ENCODE measurements around the gene GSX2. TPM values are rescaled to one million over a fixed set of nuclear protein-coding genes. Genes with fewer than 3 reads are reported as not detected.

The GSX2 gene
- total and polyA plus RNA-seq, 5 donors, result not detected

GRCh38 chr4:54063229-54063628, 36.7 kb upstream of the GSX2 start:
- H3K9me3 ChIP-seq (ENCODE audit: control insufficient read depth, low read length), result no peaks in the 10 kb centered on the region
- peak overlapping the region; percentile 93 for H3K4me3 ChIP-seq (ENCODE audit: low read length)
- ATAC-seq (no peak), DNase-seq (no peak)
- no peak overlapping the region for H3K27ac ChIP-seq (ENCODE audit: low read length)
- WGBS, result under 1% methylated on average over 4 of the region's 4 CpGs
- H3K4me1 ChIP-seq (ENCODE audit: control insufficient read depth, insufficient read depth, low read length), result peaks cover 6% of the 10 kb centered on the region
- intact Hi-C loops (cut with DNase I), result loop anchor here in 1 of 4 donors (10.0 kb wide), 2 partner anchors 128 to 152 kb away; no protein-coding TSS in a partner anchor
- H3K27me3 ChIP-seq (ENCODE audit: control insufficient read depth, insufficient read depth), result no peaks in the 10 kb centered on the region

GRCh38 chr4:54063737-54064316, 36.1 kb upstream of the GSX2 start:
- Histone ChIP-seq H3K4me3 (ENCODE audit: low read length) (peak overlapping the region; percentile 93), H3K27me3 (ENCODE audit: control insufficient read depth, insufficient read depth) (no peaks in the 10 kb centered on the region), H3K27ac (ENCODE audit: low read length) (peak overlapping the region; percentile 84), H3K9me3 (ENCODE audit: control insufficient read depth, low read length) (no peaks in the 10 kb centered on the region), H3K4me1 (ENCODE audit: control insufficient read depth, insufficient read depth, low read length) (peaks cover 6% of the 10 kb centered on the region)
- DNase-seq (peak; percentile 43 to 77 (median 75)), ATAC-seq (peak; percentile 17 to 37)
- intact Hi-C loops (cut with DNase I), result loop anchor here in 1 of 4 donors (10.0 kb wide), 2 partner anchors 129 to 151 kb away; no protein-coding TSS in a partner anchor
- WGBS, result under 1% methylated on average over 38 of the region's 38 CpGs

GRCh38 chr4:54064317-54065111, 35.4 kb upstream of the GSX2 start, which contains the start of gene CHIC2:
TSS of gene CHIC2 (minus strand) at chr4:54064605. CDS start at chr4:54064300, 305 bp downstream.
- DNase-seq (peak; percentile 97 to 99 (median 98)), ATAC-seq (peak; percentile 86 to 89)
- WGBS, result under 1% methylated on average over 87 of the region's 87 CpGs
- H3K9me3 ChIP-seq (ENCODE audit: control insufficient read depth, low read length), result no peaks in the 10 kb centered on the region
- peak within 1 kb of the TSS; percentile 93 for H3K4me3 ChIP-seq (ENCODE audit: low read length)
- H3K27ac ChIP-seq (ENCODE audit: low read length), result peak within 1 kb of the TSS; percentile 91
- intact Hi-C loops (cut with DNase I), result loop anchor here in 1 of 4 donors (10.0 kb wide), 2 partner anchors 130 to 150 kb away; no protein-coding TSS in a partner anchor
- peaks cover 6% of the 10 kb centered on the region for H3K4me1 ChIP-seq (ENCODE audit: control insufficient read depth, insufficient read depth, low read length)
- H3K27me3 ChIP-seq (ENCODE audit: control insufficient read depth, insufficient read depth), result no peaks in the 10 kb centered on the region

- intact Hi-C loops (cut with DNase I), result loop anchor here in 1 of 4 donors (10.0 kb wide), 2 partner anchors 131 to 149 kb away; no protein-coding TSS in a partner anchor
- ATAC-seq (peak; percentile 34 to 48), DNase-seq (peak; percentile 33 to 73 (median 36))
- Histone ChIP-seq H3K4me1 (ENCODE audit: control insufficient read depth, insufficient read depth, low read length) (peaks cover 6% of the 10 kb centered on the region), H3K27ac (ENCODE audit: low read length) (peak overlapping the region; percentile 91), H3K4me3 (ENCODE audit: low read length) (peak overlapping the region; percentile 93), H3K27me3 (ENCODE audit: control insufficient read depth, insufficient read depth) (no peaks in the 10 kb centered on the region), H3K9me3 (ENCODE audit: control insufficient read depth, low read length) (no peaks in the 10 kb centered on the region)
- WGBS, result 28% methylated on average over 6 of the region's 6 CpGs
These were observed 34.5 kb upstream of the GSX2 start for GRCh38 chr4:54065282-54066087.

- Histone ChIP-seq H3K9me3 (ENCODE audit: control insufficient read depth, low read length) (no peaks in the 10 kb centered on the region), H3K4me3 (ENCODE audit: low read length) (no peak overlapping the region), H3K4me1 (ENCODE audit: control insufficient read depth, insufficient read depth, low read length) (peaks cover 6% of the 10 kb centered on the region), H3K27me3 (ENCODE audit: control insufficient read depth, insufficient read depth) (no peaks in the 10 kb centered on the region), H3K27ac (ENCODE audit: low read length) (peak overlapping the region; percentile 91)
- WGBS, result 83% methylated on average over 2 of the region's 2 CpGs
- DNase-seq (no peak), ATAC-seq (no peak)
- intact Hi-C loops (cut with DNase I), result loop anchor here in 1 of 4 donors (10.0 kb wide), 2 partner anchors 131 to 149 kb away; no protein-coding TSS in a partner anchor
These were observed 33.9 kb upstream of the GSX2 start for GRCh38 chr4:54066088-54066415.

GRCh38 chr4:54066718-54067129, 33.2 kb upstream of the GSX2 start:
- Histone ChIP-seq H3K4me3 (ENCODE audit: low read length) (no peak overlapping the region), H3K27ac (ENCODE audit: low read length) (peak overlapping the region; percentile 65), H3K4me1 (ENCODE audit: control insufficient read depth, insufficient read depth, low read length) (peaks cover 6% of the 10 kb centered on the region), H3K9me3 (ENCODE audit: control insufficient read depth, low read length) (no peaks in the 10 kb centered on the region), H3K27me3 (ENCODE audit: control insufficient read depth, insufficient read depth) (no peaks in the 10 kb centered on the region)
- DNase-seq, result peak; percentile 24 to 72 (median 36)
- WGBS, result 31% methylated on average over 2 of the region's 2 CpGs
- intact Hi-C loops (cut with DNase I), result loop anchor here in 1 of 4 donors (10.0 kb wide), 2 partner anchors 132 to 148 kb away; no protein-coding TSS in a partner anchor
- ATAC-seq, result peak; percentile 51 to 62

GRCh38 chr4:54067166-54067565, 32.8 kb upstream of the GSX2 start:
- DNase-seq (peak; percentile 62 to 77 (median 76)), ATAC-seq (peak; percentile 19 to 70)
- peaks cover 6% of the 10 kb centered on the region for H3K4me1 ChIP-seq (ENCODE audit: control insufficient read depth, insufficient read depth, low read length)
- WGBS, result 40% methylated on average over 5 of the region's 5 CpGs
- H3K4me3 ChIP-seq (ENCODE audit: low read length), result no peak overlapping the region
- no peaks in the 10 kb centered on the region for H3K9me3 ChIP-seq (ENCODE audit: control insufficient read depth, low read length)
- intact Hi-C loops (cut with DNase I), result loop anchor here in 1 of 4 donors (10.0 kb wide), 2 partner anchors 132 to 148 kb away; no protein-coding TSS in a partner anchor
- peak overlapping the region; percentile 65 for H3K27ac ChIP-seq (ENCODE audit: low read length)
- no peaks in the 10 kb centered on the region for H3K27me3 ChIP-seq (ENCODE audit: control insufficient read depth, insufficient read depth)

GRCh38 chr4:54073271-54073880, 26.6 kb upstream of the GSX2 start:
- 98% methylated on average over 2 of the region's 2 CpGs for WGBS
- ATAC-seq, result no peak
- no peaks in the 10 kb centered on the region for H3K4me1 ChIP-seq (ENCODE audit: control insufficient read depth, insufficient read depth, low read length)
- no peaks in the 10 kb centered on the region for H3K9me3 ChIP-seq (ENCODE audit: control insufficient read depth, low read length)
- no peaks in the 10 kb centered on the region for H3K27me3 ChIP-seq (ENCODE audit: control insufficient read depth, insufficient read depth)
- intact Hi-C loops (cut with DNase I), result no loop called here
- H3K4me3 ChIP-seq (ENCODE audit: low read length), result no peak overlapping the region
- no peak for DNase-seq
- no peak overlapping the region for H3K27ac ChIP-seq (ENCODE audit: low read length)

- no peak overlapping the region for H3K4me3 ChIP-seq (ENCODE audit: low read length)
- H3K27ac ChIP-seq (ENCODE audit: low read length), result no peak overlapping the region
- no peaks in the 10 kb centered on the region for H3K4me1 ChIP-seq (ENCODE audit: control insufficient read depth, insufficient read depth, low read length)
- ATAC-seq (no peak), DNase-seq (no peak)
- intact Hi-C loops (cut with DNase I), result no loop called here
- no peaks in the 10 kb centered on the region for H3K27me3 ChIP-seq (ENCODE audit: control insufficient read depth, insufficient read depth)
- H3K9me3 ChIP-seq (ENCODE audit: control insufficient read depth, low read length), result no peaks in the 10 kb centered on the region
These were observed 25.6 kb upstream of the GSX2 start for GRCh38 chr4:54074381-54074780.

GRCh38 chr4:54076673-54077072, 23.3 kb upstream of the GSX2 start:
- intact Hi-C loops (cut with DNase I), result no loop called here
- DNase-seq, result no peak

More at GRCh38 chr4:54076673-54077072, 23.3 kb upstream of the GSX2 start:
- Histone ChIP-seq H3K4me3 (ENCODE audit: low read length) (no peak overlapping the region), H3K4me1 (ENCODE audit: control insufficient read depth, insufficient read depth, low read length) (no peaks in the 10 kb centered on the region), H3K9me3 (ENCODE audit: control insufficient read depth, low read length) (no peaks in the 10 kb centered on the region), H3K27ac (ENCODE audit: low read length) (no peak overlapping the region), H3K27me3 (ENCODE audit: control insufficient read depth, insufficient read depth) (no peaks in the 10 kb centered on the region)
- ATAC-seq, result no peak

All from right cardiac atrium (tissue), 5 donors.